ENCODE results near the gene DCPS.

- TF ChIP-seq POLR2AphosphoS5 (IDR thresholded peaks at IDR 0.05; ENCODE audit: borderline replicate concordance, low read depth, low read length) (peak; percentile 72; the same call in 1 of the 2 replicates), EZH2 (IDR thresholded peaks at IDR 0.05) (no peak)
Measured at GRCh38 chr11:126355324-126355925, 51.6 kb downstream of the DCPS start, which contains the start of gene ST3GAL4.
